Right ventricle myocardium inferior (tissue), 1 donor: ENCODE results near the gene AP3B2. TPM values are rescaled to one million over a fixed set of nuclear protein-coding genes. Genes with fewer than 3 reads are reported as not detected.
A peak's percentile ranks its signal among the peaks of the same experiment; 100 is the strongest.
"Not testable (repeated sequence)": the region's sequence is repeated elsewhere in the genome, so short reads cannot be mapped to it uniquely, and the experiment has no call there.

Source experiments
- ATAC-seq: fragments of 200-7000 bp; cut with Tn5 transposase; one replicate; pipeline ENCODE4 v1.9.1; 2020; ENCODE audit warnings: mild to moderate bottlenecking, moderate library complexity
- DNase-seq: peaks from one replicate; pipeline ENCODE4 v3.0.0; 2021; ENCODE audit errors: missing footprints
- intact Hi-C: fragments of 100-400 bp; cut with DNase I; formaldehyde crosslinking; loops from one replicate; pipeline ENCODE4 v1.11.0; 2022
- long read RNA-seq: library from polyadenylated mRNA; unstranded; transcript quantifications from one replicate; pipeline ENCODE4 v2.0.0, GENCODE V29; 2021
- total RNA-seq: library from RNA; stranded (reverse); fragmentation: NEBNext Ultra II Directional; extraction: Animal tissue kit (Norgen Biotek cat#: 25700); gene quantifications from one replicate; pipeline ENCODE4 v1.2.1, GENCODE V29; 2021
- donor health status: DM: no; HTN: yes; CAD: no; lungs with severe emphysema.

AP3B2 gene
- 0.54 TPM for total RNA-seq
- long read RNA-seq: 0 reads

DNA sequence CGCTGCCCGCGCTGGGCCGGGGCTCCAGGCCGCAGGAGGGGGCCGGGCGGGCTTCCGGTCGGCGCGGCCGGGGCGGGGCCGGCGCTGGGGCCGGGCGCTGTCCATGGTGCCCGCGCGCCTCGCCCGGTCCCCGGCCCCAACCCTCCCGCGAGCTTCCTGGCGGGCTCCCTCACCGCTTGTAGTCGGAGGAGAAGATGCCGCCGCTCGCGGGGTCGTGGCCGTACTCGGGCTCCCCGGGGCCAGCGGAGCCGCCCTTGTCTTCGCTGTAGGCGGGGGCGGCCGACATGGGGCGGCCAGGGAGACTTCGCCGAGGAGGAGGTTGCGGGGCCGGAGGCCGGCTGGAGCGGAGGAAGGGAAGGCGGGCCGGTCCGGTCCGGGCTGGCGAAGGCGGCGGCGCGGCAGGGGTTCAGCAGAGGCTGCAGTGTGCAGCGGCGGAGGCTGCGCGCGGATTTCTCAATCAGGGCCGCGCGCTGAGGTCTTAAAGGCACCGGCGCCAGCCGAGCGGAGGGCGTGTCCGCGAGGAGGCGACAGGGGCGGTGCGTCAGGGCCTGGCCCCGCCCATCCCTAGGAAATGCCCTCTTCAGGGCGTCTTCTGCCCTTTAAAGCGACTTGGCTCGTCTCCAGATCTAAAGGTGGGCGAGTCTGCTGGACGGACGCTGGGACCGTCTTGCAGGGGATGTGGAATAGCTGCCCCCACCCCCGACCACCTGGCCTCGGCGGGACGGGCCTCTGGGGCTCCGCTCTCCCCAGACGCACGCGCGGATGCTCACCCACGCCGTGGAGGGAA, at the start of gene AP3B2:
Gene AP3B2 (minus strand): TSS at position 455 of the 787 bp plus-strand sequence. CDS start 169 bp downstream, at position 286.
- intact Hi-C loops: no loop called here
- ATAC-seq (peak; percentile 95), DNase-seq (peak; percentile 90)

GRCh38 chr15:82751308-82751707, 41.6 kb upstream of the AP3B2 start:
- DNase-seq: no peak
- no peak for ATAC-seq
- intact Hi-C loops: loop anchor here (2.0 to 10.0 kb wide), 3 partner anchors 57 to 233 kb away; partner anchors contain the start of genes RAMAC, RPS17 and WHAMM

DNA sequence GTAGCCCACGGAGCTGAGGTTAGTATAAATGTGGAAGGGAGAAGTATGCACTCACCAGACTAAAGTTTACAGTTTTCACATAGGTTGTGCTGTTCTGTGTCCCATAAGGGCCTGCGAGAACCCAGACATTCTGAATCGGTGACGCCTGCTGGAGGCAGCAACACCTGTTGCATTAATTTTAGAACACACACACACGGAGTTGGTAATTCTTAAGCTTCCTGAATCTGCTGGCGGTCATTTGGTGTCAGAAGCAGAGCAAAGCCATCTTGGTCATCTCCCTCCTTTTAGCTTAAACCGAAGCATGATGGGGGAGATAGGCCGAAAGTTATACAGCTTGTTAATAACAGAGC, 41.1 kb upstream of the AP3B2 start:
- intact Hi-C loops: loop anchor here (2.0 to 10.0 kb wide), 3 partner anchors 58 to 234 kb away; partner anchors contain the start of genes RAMAC, RPS17 and WHAMM
- no peak for DNase-seq
- ATAC-seq: peak; percentile 11

DNA sequence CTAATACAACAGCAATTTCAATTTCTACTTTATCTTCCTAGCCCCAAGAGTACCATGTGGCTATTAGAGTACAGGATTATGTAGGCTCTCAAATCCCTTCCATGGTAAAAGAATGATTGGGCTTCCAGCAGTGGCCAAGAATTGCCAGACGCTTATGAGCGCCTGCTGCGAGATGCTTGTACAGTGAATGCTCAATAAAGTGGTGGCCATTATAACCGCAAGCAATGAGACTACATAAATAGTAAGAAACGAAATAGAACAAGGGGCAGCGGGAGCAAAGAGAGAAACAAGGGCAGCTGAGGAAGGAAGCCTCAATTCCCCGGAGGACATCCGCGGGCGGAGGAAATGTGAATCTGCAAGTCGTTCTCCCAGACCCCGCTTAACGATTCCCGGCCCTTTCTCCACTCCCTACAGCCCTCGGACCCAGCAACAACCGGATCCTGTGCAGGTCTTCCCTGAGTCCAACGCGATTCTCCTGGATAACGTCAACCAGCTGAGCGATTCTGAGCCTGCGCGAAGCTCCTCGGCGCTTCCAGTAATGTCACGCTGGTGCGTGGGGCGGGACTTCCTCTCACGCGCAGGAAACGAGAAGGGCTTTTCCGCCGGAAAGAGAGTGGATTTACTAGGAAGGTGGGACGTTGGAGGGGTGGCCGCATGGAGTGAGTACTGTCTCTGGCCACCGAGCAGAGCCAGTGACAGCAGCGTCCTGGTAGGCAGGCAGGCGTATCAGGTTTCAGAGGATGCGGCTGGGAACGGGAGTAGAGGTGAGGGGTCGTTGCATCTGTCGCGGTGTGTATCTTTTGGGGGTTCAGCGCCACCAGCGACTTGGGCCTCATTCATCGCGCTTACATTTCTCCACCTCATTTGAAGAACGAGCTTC, 40.5 kb upstream of the AP3B2 start:
- DNase-seq: peak; percentile 94
- peak; percentile 98 for ATAC-seq
- intact Hi-C loops: loop anchor here (2.0 to 10.0 kb wide), 3 partner anchors 59 to 235 kb away; partner anchors contain the start of genes RAMAC, RPS17 and WHAMM

DNA sequence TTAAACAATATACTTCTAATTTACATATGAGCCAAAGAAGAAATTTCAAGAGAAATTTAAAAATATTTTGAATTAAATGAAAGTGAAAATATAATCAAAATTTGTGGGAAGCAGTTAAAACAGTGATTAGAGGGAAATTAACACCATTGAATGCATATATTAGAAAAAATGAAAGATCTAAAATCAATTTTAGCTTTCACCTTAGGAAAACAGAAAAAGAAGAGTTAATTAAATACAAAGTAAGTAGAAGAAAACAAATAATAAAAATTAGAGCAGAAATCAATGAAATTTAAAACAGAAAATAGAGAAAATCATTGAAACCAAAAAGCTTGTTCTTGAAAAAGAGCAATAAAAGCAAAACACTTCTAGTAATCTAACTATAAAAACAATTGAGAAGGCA, 38.6 kb upstream of the AP3B2 start:
- intact Hi-C loops: no loop called here
- ATAC-seq: no peak

DNA sequence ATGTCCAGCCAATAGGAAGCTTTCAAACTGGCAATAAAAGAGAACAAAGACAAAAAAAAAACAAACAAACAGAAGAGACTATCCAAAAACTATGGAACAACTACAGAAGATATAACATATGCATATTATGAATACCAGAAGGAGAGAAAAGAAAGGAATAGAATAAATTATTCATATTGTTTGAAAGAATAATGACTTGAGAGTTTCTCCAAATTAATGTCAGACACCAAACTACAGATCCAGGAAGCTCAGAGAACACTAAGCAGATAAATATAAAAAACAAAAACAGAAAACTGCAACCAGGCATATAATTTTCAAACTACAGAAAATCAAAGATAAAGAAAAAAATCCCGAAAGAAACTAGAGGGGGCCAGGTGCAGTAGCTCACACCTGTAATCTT, 34.1 kb upstream of the AP3B2 start:
- ATAC-seq: no peak
- intact Hi-C loops: no loop called here
- DNase-seq: no peak

More for the DNA sequence above, 38.6 kb upstream of the AP3B2 start:
- no peak for DNase-seq

DNA sequence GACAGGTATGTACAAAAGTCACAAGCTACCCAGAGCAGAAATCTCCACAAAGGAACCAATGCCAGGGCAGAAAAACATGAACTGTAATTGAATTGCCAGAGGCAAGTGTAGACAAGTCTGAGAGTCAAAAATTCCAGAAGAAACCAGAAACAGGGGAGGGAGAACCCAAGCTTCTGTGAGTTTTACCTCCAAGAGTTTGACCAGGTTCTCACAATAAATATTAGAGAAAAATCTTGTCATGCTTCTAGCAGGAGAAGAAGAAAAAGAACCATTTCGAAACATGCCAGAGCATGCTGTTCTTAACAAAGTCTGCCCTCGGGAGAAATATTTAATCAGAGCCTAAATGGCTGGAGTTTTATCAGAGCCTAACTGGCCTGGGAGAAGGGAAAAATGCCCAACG, 32.5 kb upstream of the AP3B2 start:
- no peak for ATAC-seq
- DNase-seq: no peak
- intact Hi-C loops: no loop called here

- intact Hi-C loops: no loop called here
- ATAC-seq (no peak), DNase-seq (no peak)
Measured at GRCh38 chr15:82739086-82739485, 29.4 kb upstream of the AP3B2 start.

- ATAC-seq (no peak), DNase-seq (no peak)
- intact Hi-C loops: no loop called here
Measured at GRCh38 chr15:82737975-82738374, 28.3 kb upstream of the AP3B2 start.

DNA sequence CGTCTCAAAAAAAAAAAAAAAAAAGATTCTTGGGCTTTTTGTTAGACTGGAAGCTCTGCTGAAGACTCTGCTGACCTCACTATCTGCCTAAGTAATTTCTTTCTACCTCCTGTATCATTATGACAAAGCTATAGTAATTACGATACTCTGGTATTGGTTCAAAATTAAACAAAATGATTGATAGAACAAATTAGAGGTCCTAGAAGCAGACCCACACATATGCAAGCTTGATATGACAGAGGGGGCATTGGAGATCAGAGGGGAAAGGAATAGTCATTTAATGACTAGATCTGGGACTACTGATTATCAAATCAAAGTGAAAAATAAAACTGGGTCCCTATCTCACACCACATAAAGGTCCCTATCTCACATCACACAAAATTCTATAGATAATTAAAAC, 21.9 kb upstream of the AP3B2 start:
- ATAC-seq (no peak), DNase-seq (no peak)
- intact Hi-C loops: no loop called here

DNA sequence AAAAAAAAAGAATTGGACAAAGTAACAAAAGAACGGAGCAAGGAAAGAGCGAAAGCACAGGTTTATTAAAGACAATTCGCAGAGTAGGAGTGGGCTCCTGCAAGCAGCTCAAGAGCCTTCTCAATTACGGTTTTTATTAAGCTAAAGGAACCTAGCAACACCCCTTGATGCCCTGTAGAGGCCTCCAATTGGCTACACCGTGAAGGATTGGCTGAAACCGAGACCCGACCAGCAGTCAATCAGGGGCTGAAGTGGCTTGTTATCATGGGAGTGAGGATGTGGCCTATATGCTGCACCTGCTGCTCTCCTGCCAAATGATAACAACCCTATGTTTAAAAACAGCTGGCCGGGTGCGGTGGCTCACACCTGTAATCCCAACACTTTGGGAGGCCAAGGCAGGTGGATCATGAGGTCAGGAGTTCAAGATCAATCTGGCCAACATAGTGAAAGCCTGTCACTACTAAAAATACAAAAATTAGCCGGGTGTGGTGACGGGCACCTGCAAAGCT, 20.4 kb upstream of the AP3B2 start:
- DNase-seq (no peak), ATAC-seq (no peak)
- intact Hi-C loops: no loop called here

- intact Hi-C loops: no loop called here
- ATAC-seq (no peak), DNase-seq (no peak)
Measured at GRCh38 chr15:82726816-82727215, 17.1 kb upstream of the AP3B2 start.

DNA sequence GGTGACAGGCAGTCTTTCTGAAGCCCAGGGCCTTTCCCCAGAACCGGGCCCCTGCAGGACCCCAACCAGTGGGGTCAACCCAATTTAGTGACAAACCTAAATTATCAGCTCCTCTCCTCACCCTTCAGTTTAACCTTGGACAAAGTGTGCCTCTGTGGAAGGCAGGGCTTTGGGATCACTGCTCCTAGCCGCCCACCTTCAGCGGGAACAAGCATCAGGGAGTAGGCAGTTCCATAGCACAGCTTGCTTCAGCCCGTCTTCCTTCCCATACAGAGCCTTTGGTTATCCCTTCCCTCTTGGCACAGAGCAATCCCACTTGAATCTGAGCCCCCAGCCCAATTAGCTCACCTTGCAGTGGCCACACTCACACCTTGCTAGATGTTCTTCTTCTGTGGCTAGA, 5.3 kb upstream of the AP3B2 start:
- DNase-seq: no peak
- intact Hi-C loops: no loop called here
- ATAC-seq: no peak

GRCh38 chr15:82714016-82714415, 4.3 kb upstream of the AP3B2 start:
- intact Hi-C loops: no loop called here
- DNase-seq (no peak), ATAC-seq (no peak)

- DNase-seq (no peak), ATAC-seq (no peak)
- intact Hi-C loops: no loop called here
Measured at GRCh38 chr15:82712036-82712435, 2.4 kb upstream of the AP3B2 start.

DNA sequence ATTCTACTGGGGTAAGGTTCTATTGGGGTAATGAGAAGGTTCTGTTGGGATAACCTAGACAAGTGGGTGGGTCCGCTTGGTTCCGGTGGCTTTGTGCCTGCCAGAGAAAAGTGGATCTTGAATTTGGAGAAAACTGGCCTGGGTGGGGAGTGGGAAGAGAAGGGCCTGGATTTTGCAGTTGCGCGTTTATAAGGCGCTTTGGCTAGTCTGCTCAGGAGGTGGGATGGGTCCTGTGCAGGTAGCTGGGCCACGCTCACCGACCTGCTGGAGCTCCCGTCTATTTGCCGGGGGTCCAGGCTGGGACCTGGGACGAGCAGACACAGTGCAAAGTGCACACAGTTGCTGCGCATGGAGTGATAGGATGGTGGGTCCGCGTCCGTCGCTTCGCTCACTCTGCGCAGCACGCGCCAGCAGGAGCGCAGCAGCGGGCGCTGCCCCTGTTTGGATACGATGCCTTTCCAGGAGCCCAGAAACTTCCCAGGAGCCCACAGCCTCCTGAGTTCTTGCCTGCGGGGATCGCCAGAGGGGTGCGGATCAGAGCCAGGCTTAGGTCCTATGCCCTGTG, 1.3 kb upstream of the AP3B2 start:
- DNase-seq: no peak
- intact Hi-C loops: no loop called here
- no peak for ATAC-seq

- DNase-seq (no peak), ATAC-seq (no peak)
- intact Hi-C loops: no loop called here
Measured at GRCh38 chr15:82710208-82710555, 507 bp upstream of the AP3B2 start.

GRCh38 chr15:82709081-82709420, 624 bp downstream of the AP3B2 start:
- ATAC-seq (no peak), DNase-seq (no peak)
- intact Hi-C loops: no loop called here

- DNase-seq, intact Hi-C loops, ATAC-seq: not testable (repeated sequence)
Measured at GRCh38 chr15:82705856-82706255, 3.8 kb downstream of the AP3B2 start.
